DOHH2 (cell line): Measurements from ENCODE around the gene SNAI1.

Experiments used
- EZH2phosphoT487 ChIP-seq: fragments of 200-600 bp; sonication (generic); IDR thresholded peaks from 2 replicates; pipeline ENCODE4 v1.6.1; 2017; ENCODE audit warnings: borderline replicate concordance, mild to moderate bottlenecking, antibody characterized with exemption, low read length, moderate library complexity, mixed read lengths
- TF ChIP-seq, protein P1 (sequence below): fragments of 200-600 bp; sonication (generic); IDR thresholded peaks from one replicate; pipeline ENCODE4 v1.5.1; 2014; ENCODE audit warnings: antibody characterized with exemption, mild to moderate bottlenecking, low read depth, low read length; ENCODE audit not compliant: poor library complexity, severe bottlenecking

DNA sequence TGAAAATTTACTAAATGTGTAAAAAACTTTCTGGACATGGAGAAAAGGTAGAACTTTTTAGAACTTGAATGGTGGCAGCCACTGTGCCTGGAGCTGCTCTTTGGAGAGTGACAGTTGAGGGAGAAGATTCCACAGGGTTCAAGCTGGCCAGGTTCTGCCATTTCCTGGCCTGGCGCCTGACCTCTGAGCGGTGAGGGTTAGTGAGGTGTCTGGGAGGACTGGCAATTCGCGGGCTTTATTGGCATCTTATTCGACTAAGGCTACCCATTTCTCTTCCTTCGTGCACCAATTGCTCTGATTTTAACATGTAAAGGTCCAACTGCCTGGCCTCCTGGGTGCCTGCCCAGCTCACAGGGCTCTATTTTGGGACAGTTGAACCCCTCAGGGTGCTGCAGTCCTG is 2.4 kb downstream of the SNAI1 start:
- TF ChIP-seq, protein P1, sequence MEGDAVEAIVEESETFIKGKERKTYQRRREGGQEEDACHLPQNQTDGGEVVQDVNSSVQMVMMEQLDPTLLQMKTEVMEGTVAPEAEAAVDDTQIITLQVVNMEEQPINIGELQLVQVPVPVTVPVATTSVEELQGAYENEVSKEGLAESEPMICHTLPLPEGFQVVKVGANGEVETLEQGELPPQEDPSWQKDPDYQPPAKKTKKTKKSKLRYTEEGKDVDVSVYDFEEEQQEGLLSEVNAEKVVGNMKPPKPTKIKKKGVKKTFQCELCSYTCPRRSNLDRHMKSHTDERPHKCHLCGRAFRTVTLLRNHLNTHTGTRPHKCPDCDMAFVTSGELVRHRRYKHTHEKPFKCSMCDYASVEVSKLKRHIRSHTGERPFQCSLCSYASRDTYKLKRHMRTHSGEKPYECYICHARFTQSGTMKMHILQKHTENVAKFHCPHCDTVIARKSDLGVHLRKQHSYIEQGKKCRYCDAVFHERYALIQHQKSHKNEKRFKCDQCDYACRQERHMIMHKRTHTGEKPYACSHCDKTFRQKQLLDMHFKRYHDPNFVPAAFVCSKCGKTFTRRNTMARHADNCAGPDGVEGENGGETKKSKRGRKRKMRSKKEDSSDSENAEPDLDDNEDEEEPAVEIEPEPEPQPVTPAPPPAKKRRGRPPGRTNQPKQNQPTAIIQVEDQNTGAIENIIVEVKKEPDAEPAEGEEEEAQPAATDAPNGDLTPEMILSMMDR = no peak
- TF ChIP-seq EZH2phosphoT487 = no peak
